Measurements from ENCODE around the gene CEP120. TPM values are rescaled to one million over a fixed set of nuclear protein-coding genes. Genes with fewer than 3 reads are reported as not detected.

CEP120 gene
- total RNA-seq, 1 donor from 2014 or later = 11.8 TPM

DNA sequence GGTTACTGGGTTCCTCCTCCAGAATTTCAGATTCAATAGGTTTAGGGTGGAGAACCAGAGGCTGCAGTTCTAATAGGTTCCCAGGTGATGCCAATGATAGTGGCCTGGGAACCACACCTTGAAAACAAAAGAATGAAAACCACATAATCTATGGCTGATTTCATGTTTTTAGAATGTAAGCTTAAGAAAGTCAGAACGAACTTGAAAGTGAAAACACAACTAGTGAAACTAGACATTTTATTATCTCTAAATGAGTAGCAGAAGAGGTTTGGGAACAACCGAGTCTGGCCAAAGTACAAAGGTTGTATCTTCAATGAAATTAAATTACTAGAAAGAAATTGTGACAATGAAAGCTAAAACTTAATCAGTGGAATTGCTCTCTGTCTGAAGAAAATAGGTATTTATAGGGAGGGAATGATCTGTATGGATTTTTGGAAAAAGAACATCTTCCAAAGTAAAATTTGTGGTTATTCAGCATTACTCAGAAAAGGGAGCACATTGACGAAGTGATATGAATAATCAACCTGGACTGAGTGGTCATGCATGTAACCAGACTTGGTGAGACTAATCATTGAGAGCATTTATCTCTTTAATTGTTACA lies 24.9 kb upstream of the CEP120 start:
- Histone ChIP-seq H3K27me3 (ENCODE audit: low read depth) (no peaks in the 10 kb centered on the region), H3K36me3 (no peaks in the 10 kb centered on the region), H3K4me3 (no peak overlapping the region), H3K9me3 (replicated peaks) (no peaks in the 10 kb centered on the region), H3K27ac (replicated peaks) (no peak overlapping the region), H3K4me1 (peaks cover 11% of the 10 kb centered on the region)
- intact Hi-C loops (cut with micrococcal nuclease) = no loop called here
- DNase-seq = no peak
- TF ChIP-seq, protein P1, sequence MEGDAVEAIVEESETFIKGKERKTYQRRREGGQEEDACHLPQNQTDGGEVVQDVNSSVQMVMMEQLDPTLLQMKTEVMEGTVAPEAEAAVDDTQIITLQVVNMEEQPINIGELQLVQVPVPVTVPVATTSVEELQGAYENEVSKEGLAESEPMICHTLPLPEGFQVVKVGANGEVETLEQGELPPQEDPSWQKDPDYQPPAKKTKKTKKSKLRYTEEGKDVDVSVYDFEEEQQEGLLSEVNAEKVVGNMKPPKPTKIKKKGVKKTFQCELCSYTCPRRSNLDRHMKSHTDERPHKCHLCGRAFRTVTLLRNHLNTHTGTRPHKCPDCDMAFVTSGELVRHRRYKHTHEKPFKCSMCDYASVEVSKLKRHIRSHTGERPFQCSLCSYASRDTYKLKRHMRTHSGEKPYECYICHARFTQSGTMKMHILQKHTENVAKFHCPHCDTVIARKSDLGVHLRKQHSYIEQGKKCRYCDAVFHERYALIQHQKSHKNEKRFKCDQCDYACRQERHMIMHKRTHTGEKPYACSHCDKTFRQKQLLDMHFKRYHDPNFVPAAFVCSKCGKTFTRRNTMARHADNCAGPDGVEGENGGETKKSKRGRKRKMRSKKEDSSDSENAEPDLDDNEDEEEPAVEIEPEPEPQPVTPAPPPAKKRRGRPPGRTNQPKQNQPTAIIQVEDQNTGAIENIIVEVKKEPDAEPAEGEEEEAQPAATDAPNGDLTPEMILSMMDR (IDR thresholded peaks at IDR 0.05; ENCODE audit: borderline replicate concordance) = no peak

DNA sequence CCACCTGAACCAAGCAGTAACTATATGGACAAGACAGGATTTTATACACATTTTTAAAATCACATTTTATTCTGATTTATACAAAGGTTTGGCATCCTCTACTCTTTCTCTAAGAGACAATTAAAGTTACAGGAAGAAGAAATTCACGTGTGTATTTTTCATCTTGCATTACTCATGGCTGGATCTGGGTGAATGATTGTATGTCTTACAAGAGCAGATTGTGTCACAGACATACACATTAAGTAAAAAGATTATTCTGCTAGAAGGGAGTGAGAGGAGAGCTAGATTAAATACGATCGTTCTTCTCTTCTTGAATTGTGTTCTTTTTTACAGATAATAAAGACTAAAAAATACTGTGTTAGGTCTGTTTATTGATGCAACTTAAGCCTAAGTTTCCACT lies 20.8 kb upstream of the CEP120 start:
- TF ChIP-seq, protein P1 (IDR thresholded peaks at IDR 0.05; ENCODE audit: borderline replicate concordance) = no peak
- H3K4me3 ChIP-seq = no peak overlapping the region
- H3K27me3 ChIP-seq (ENCODE audit: low read depth) = no peaks in the 10 kb centered on the region
- no peaks in the 10 kb centered on the region for H3K36me3 ChIP-seq
- H3K9me3 ChIP-seq (replicated peaks) = no peaks in the 10 kb centered on the region
- no peaks in the 10 kb centered on the region for H3K4me1 ChIP-seq
- intact Hi-C loops (cut with micrococcal nuclease) = no loop called here
- no peak for DNase-seq
- no peak overlapping the region for H3K27ac ChIP-seq (replicated peaks)

DNA sequence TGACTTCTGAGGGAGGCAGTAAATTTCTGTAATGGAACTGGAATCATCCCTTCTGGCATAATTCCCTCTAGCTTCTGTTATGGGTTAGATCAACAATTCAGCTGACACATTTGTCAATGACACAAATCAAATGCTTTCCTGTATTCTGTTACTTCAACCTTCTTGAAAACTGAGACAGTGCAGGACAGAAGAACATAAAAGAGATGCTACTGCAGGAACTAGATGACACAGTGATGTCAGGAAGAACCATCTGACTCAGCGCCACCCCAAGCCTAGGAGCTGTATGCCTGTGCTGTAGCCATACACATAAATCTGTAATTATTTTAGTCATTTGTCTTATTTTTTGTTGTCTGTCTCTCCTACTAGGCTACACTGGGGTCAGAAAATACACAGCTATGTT lies 18.2 kb upstream of the CEP120 start:
- TF ChIP-seq, protein P1 (IDR thresholded peaks at IDR 0.05; ENCODE audit: borderline replicate concordance) = no peak
- Histone ChIP-seq H3K27ac (replicated peaks) (no peak overlapping the region), H3K27me3 (ENCODE audit: low read depth) (no peaks in the 10 kb centered on the region)

DNA sequence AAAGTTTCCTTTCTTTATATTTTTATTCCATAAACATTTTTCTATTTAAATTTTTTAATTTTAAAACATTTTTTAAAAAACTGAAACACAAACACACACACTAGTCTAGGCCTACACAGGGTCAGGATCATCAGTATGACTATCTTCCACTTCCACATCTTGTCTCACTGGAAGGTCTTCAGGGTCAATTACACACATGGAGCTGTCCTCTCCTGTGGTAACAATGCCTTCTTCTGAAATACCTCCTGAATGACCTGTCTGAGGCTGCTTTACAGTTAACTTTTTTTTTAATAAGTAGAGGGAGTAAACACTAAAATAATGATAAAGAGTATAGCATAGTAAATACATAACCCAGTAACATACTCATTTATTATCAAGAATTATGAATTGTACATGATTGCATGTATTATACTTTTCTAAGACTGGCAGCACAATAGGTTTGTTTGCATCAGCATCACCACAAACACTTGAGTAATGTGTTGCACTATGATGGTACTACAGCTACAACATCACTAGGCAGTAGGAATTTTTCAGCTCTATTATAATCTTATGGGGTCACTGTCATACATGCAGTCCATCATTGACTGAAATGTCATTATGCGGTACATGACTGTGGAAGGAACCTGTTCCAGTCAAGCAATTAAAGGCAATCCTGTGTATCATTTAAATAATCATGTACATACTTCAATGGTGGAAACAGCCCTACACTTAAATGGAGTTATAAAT lies 17.4 kb upstream of the CEP120 start:
- intact Hi-C loops (cut with micrococcal nuclease) = no loop called here
- TF ChIP-seq, protein P1 (IDR thresholded peaks at IDR 0.05; ENCODE audit: borderline replicate concordance) = no peak
- no peak for DNase-seq

More for the DNA sequence above, 18.2 kb upstream of the CEP120 start:
- Histone ChIP-seq H3K4me1 (no peaks in the 10 kb centered on the region), H3K9me3 (replicated peaks) (no peaks in the 10 kb centered on the region), H3K4me3 (no peak overlapping the region), H3K36me3 (no peaks in the 10 kb centered on the region)
- no peak for DNase-seq
- intact Hi-C loops (cut with micrococcal nuclease) = no loop called here

DNA sequence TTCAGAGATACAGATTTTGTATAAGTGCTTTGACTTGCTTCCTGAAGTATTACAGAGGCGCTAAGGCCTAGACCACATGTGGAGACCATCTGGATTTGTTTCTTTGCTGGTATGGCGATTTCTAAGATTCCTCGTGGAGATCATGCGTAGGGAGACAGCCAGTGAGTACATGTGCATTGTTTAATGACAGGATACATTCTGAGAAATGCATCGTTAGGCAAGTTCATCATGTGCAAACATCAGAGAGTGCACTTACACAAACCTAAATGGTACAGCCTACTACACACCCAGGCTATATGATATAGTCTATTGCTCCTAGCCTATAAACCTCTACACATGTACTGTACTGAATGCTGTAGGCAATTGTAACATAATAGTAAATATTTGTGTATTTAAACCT lies 16.5 kb upstream of the CEP120 start:
- DNase-seq = no peak
- no peaks in the 10 kb centered on the region for H3K27me3 ChIP-seq (ENCODE audit: low read depth)
- H3K27ac ChIP-seq (replicated peaks) = no peak overlapping the region
- TF ChIP-seq, protein P1 (IDR thresholded peaks at IDR 0.05; ENCODE audit: borderline replicate concordance) = no peak
- no peaks in the 10 kb centered on the region for H3K9me3 ChIP-seq (replicated peaks)
- intact Hi-C loops (cut with micrococcal nuclease) = no loop called here
- H3K4me3 ChIP-seq = no peak overlapping the region
- no peaks in the 10 kb centered on the region for H3K4me1 ChIP-seq
- H3K36me3 ChIP-seq = no peaks in the 10 kb centered on the region

More for the DNA sequence above, 17.4 kb upstream of the CEP120 start:
- Histone ChIP-seq H3K36me3 (no peaks in the 10 kb centered on the region), H3K4me1 (no peaks in the 10 kb centered on the region), H3K9me3 (replicated peaks) (no peaks in the 10 kb centered on the region), H3K27ac (replicated peaks) (no peak overlapping the region), H3K4me3 (no peak overlapping the region), H3K27me3 (ENCODE audit: low read depth) (no peaks in the 10 kb centered on the region)

Measured in left ventricle myocardium inferior (tissue), 1 donor.